Natural killer cell treated with Interleukin-12 subunit alpha and Interleukin-12 subunit beta and Interleukin-15 and Interleukin-18, amount 100 ng/mL, for 72 hours (primary cell): ENCODE results near the gene SELPLG. TPM values are rescaled to one million over a fixed set of nuclear protein-coding genes. Genes with fewer than 3 reads are reported as not detected.

Experiments used
- ATAC-seq, 2 donors: fragments of 150-1000 bp; cut with Tn5 transposase in 1 of 2; sonication (Bioruptor Pico), chemical (Tn5 transposase) in 1 of 2; 2 replicates each; pipeline ENCODE4 v1.10.0; 2021
- DNase-seq: peaks from one replicate; pipeline ENCODE4 v3.0.0; 2022; ENCODE audit warnings: low spot score
- H3K27ac Mint-ChIP-seq, 2 donors: 1 replicate in 1 of 2; 2 replicates in 1 of 2; pipeline ENCODE4 v1.8.0; 2022; ENCODE audit warnings: mixed read lengths in 2 of 2, mild to moderate bottlenecking in 1 of 2, moderate library complexity in 1 of 2
- H3K27me3 Mint-ChIP-seq, 2 donors: 1 replicate in 1 of 2; 2 replicates in 1 of 2; pipeline ENCODE4 v1.8.0; 2022; ENCODE audit warnings: mixed read lengths in 2 of 2
- H3K36me3 Mint-ChIP-seq: one replicate; pipeline ENCODE4 v1.8.0; 2022; ENCODE audit warnings: mixed read lengths
- H3K4me1 Mint-ChIP-seq, 2 donors: 1 replicate in 1 of 2; 2 replicates in 1 of 2; pipeline ENCODE4 v1.8.0; 2022; ENCODE audit warnings: low read depth in 2 of 2, mixed read lengths in 2 of 2, mild to moderate bottlenecking in 1 of 2
- H3K4me3 Mint-ChIP-seq: one replicate; pipeline ENCODE4 v1.8.0; 2022; ENCODE audit warnings: mixed read lengths
- H3K9me3 Mint-ChIP-seq: 2 replicates; pipeline ENCODE4 v1.8.0; 2022; ENCODE audit warnings: mixed read lengths
- total RNA-seq, 2 donors: library from RNA; stranded (reverse); gene quantifications; one replicate each; pipeline ENCODE4 v1.2.3, GENCODE V29; 2022

Gene SELPLG
- total RNA-seq, 2 donors from 2014 or later = 26.5 to 34.6 TPM

GRCh38 chr12:108615918-108616317 is 17.8 kb downstream of the SELPLG start:
- H3K4me3 Mint-ChIP-seq = peak overlapping the region; percentile 87
- H3K27ac Mint-ChIP-seq = peak overlapping the region; percentile 92 to 100
- peaks cover 70 to 77% of the 10 kb centered on the region in 2 donors for H3K4me1 Mint-ChIP-seq
- ATAC-seq (no peak), DNase-seq (no peak)
- H3K9me3 Mint-ChIP-seq = peaks cover 5% of the 10 kb centered on the region
- H3K27me3 Mint-ChIP-seq = no peaks in the 10 kb centered on the region
- peaks cover 16% of the 10 kb centered on the region for H3K36me3 Mint-ChIP-seq

- H3K27me3 Mint-ChIP-seq = no peaks in the 10 kb centered on the region
- H3K4me3 Mint-ChIP-seq = peak overlapping the region; percentile 6
- H3K9me3 Mint-ChIP-seq = peaks cover 5% of the 10 kb centered on the region
- peaks cover 61 to 66% of the 10 kb centered on the region in 2 donors for H3K4me1 Mint-ChIP-seq
- no peak for ATAC-seq
- H3K27ac Mint-ChIP-seq = peak overlapping the region; percentile 92 to 100
- DNase-seq = no peak
- H3K36me3 Mint-ChIP-seq = peaks cover 16% of the 10 kb centered on the region
Measured at GRCh38 chr12:108614639-108615038, 19.1 kb downstream of the SELPLG start.

- Mint-ChIP-seq H3K4me3 (peak overlapping the region; percentile 6), H3K27ac (peak overlapping the region; percentile 92 to 100), H3K4me1 (peaks cover 57 to 60% of the 10 kb centered on the region in 2 donors), H3K27me3 (no peaks in the 10 kb centered on the region), H3K9me3 (peaks cover 5% of the 10 kb centered on the region), H3K36me3 (peaks cover 16% of the 10 kb centered on the region)
- no peak for ATAC-seq
- no peak for DNase-seq
Measured at GRCh38 chr12:108614041-108614440, 19.7 kb downstream of the SELPLG start.

GRCh38 chr12:108613548-108613947 is 20.1 kb downstream of the SELPLG start:
- ATAC-seq (no peak), DNase-seq (no peak)
- Mint-ChIP-seq H3K4me3 (no peak overlapping the region), H3K27ac (peak overlapping the region; percentile 92 to 100), H3K4me1 (peaks cover 54 to 55% of the 10 kb centered on the region in 2 donors), H3K9me3 (peaks cover 5% of the 10 kb centered on the region), H3K27me3 (no peaks in the 10 kb centered on the region), H3K36me3 (peaks cover 16% of the 10 kb centered on the region)

- DNase-seq (no peak), ATAC-seq (no peak)
- Mint-ChIP-seq H3K4me1 (peaks cover 48% of the 10 kb centered on the region in 2 donors), H3K9me3 (peaks cover 5% of the 10 kb centered on the region), H3K4me3 (no peak overlapping the region), H3K27ac (peak overlapping the region; percentile 53 to 100), H3K36me3 (peaks cover 16% of the 10 kb centered on the region), H3K27me3 (no peaks in the 10 kb centered on the region)
Measured at GRCh38 chr12:108612788-108613282, 20.9 kb downstream of the SELPLG start.

GRCh38 chr12:108611884-108612415 is 21.7 kb downstream of the SELPLG start:
- Mint-ChIP-seq H3K27me3 (peaks cover 0 to 3% of the 10 kb centered on the region in 2 donors), H3K9me3 (peaks cover 5% of the 10 kb centered on the region), H3K4me3 (peak overlapping the region; percentile 12), H3K36me3 (peaks cover 14% of the 10 kb centered on the region), H3K27ac (peak overlapping the region; percentile 53 to 75), H3K4me1 (peaks cover 39 to 40% of the 10 kb centered on the region in 2 donors)
- DNase-seq (no peak), ATAC-seq (peak; percentile 7 to 39)

- no peak for ATAC-seq
- no peak overlapping the region for H3K4me3 Mint-ChIP-seq
- no peak for DNase-seq
- peaks cover 0 to 3% of the 10 kb centered on the region in 2 donors for H3K27me3 Mint-ChIP-seq
- H3K9me3 Mint-ChIP-seq = no peaks in the 10 kb centered on the region
- H3K27ac Mint-ChIP-seq = peak overlapping the region in 1 of 2 donors; percentile 76
- peaks cover 5% of the 10 kb centered on the region for H3K36me3 Mint-ChIP-seq
- peaks cover 30 to 31% of the 10 kb centered on the region in 2 donors for H3K4me1 Mint-ChIP-seq
Measured at GRCh38 chr12:108610856-108611605, 22.7 kb downstream of the SELPLG start.

- Mint-ChIP-seq H3K4me1 (peaks cover 30% of the 10 kb centered on the region in 2 donors), H3K4me3 (no peak overlapping the region), H3K27me3 (peaks cover 0 to 3% of the 10 kb centered on the region in 2 donors), H3K9me3 (no peaks in the 10 kb centered on the region), H3K36me3 (peaks cover 5% of the 10 kb centered on the region), H3K27ac (peak overlapping the region in 1 of 2 donors; percentile 76)
- ATAC-seq (no peak), DNase-seq (no peak)
Measured at GRCh38 chr12:108610336-108610815, 23.3 kb downstream of the SELPLG start.

- Mint-ChIP-seq H3K4me1 (peaks cover 28% of the 10 kb centered on the region in 2 donors), H3K27ac (peak overlapping the region in 1 of 2 donors; percentile 76), H3K9me3 (no peaks in the 10 kb centered on the region), H3K27me3 (peaks cover 0 to 6% of the 10 kb centered on the region in 2 donors), H3K36me3 (no peaks in the 10 kb centered on the region), H3K4me3 (no peak overlapping the region)
- ATAC-seq = no peak
- DNase-seq = no peak
Measured at GRCh38 chr12:108609537-108610335, 24.0 kb downstream of the SELPLG start.

GRCh38 chr12:108608616-108609015 is 25.1 kb downstream of the SELPLG start:
- no peak overlapping the region for H3K27ac Mint-ChIP-seq
- H3K4me1 Mint-ChIP-seq = peaks cover 21 to 22% of the 10 kb centered on the region in 2 donors
- DNase-seq (no peak), ATAC-seq (no peak)
- H3K36me3 Mint-ChIP-seq = no peaks in the 10 kb centered on the region
- H3K27me3 Mint-ChIP-seq = peaks cover 0 to 7% of the 10 kb centered on the region in 2 donors
- H3K4me3 Mint-ChIP-seq = no peak overlapping the region
- H3K9me3 Mint-ChIP-seq = no peaks in the 10 kb centered on the region

GRCh38 chr12:108607981-108608600 is 25.6 kb downstream of the SELPLG start:
- peaks cover 16 to 18% of the 10 kb centered on the region in 2 donors for H3K4me1 Mint-ChIP-seq
- H3K27ac Mint-ChIP-seq = no peak overlapping the region
- peaks cover 0 to 7% of the 10 kb centered on the region in 2 donors for H3K27me3 Mint-ChIP-seq
- DNase-seq = no peak
- no peak for ATAC-seq
- H3K9me3 Mint-ChIP-seq = no peaks in the 10 kb centered on the region
- no peak overlapping the region for H3K4me3 Mint-ChIP-seq
- H3K36me3 Mint-ChIP-seq = no peaks in the 10 kb centered on the region

- Mint-ChIP-seq H3K36me3 (no peaks in the 10 kb centered on the region), H3K9me3 (no peaks in the 10 kb centered on the region), H3K4me1 (peaks cover 7% of the 10 kb centered on the region in 2 donors), H3K27ac (no peak overlapping the region), H3K4me3 (no peak overlapping the region), H3K27me3 (peaks cover 0 to 7% of the 10 kb centered on the region in 2 donors)
- DNase-seq (no peak), ATAC-seq (no peak)
Measured at GRCh38 chr12:108606492-108606891, 27.2 kb downstream of the SELPLG start.
